ENCODE data around the gene CAB39. TPM values are rescaled to one million over a fixed set of nuclear protein-coding genes. Genes with fewer than 3 reads are reported as not detected.

CAB39 gene
- total and polyA plus RNA-seq, 2 experiments from 2014 or later = 18.7 to 67.5 TPM

- no peak for TF ChIP-seq ZNF331 (CRISPR knock-in tag; IDR thresholded peaks at IDR 0.05; ENCODE audit: low read depth)
- TF ChIP-seq NANOG (IDR thresholded peaks at IDR 0.05; ENCODE audit: borderline replicate concordance) = no peak
- TF ChIP-seq STAT1 (IDR thresholded peaks at IDR 0.05; ENCODE audit: unreplicated experiment) = no peak
Observed at GRCh38 chr2:230821261-230821990, 108.8 kb downstream of the CAB39 start (continued).

- no peak overlapping the region for H3K4me3 Mint-ChIP-seq
- H3F3A ChIP-seq (replicated peaks; ENCODE audit: low read depth) = peaks cover 4% of the 10 kb centered on the region; the same call in 1 of the 2 replicates
- peaks cover 8% of the 10 kb centered on the region for H3K4me1 Mint-ChIP-seq
- no peak overlapping the region for H3K27ac Mint-ChIP-seq
- H3K9me2 ChIP-seq (ENCODE audit: insufficient read depth) = no peaks in the 10 kb centered on the region
- no peaks in the 10 kb centered on the region for H4K20me1 ChIP-seq (replicated peaks; ENCODE audit: insufficient read depth)
- peaks cover 6% of the 10 kb centered on the region for H3K27me3 ChIP-seq (ENCODE audit: insufficient read depth)
- no peak overlapping the region for H3K4me2 ChIP-seq
- no peak for DNase-seq (ENCODE audit: low spot score)
- no peak overlapping the region for H3K27ac ChIP-seq (ENCODE audit: low read depth)
- H3K27me3 Mint-ChIP-seq (ENCODE audit: insufficient read depth, low read depth, poor library complexity) = peaks cover 6% of the 10 kb centered on the region
- H2AFZ ChIP-seq = no peak overlapping the region
- no peaks in the 10 kb centered on the region for H3K79me2 ChIP-seq (replicated peaks; ENCODE audit: insufficient read depth)
- H3K4me1 ChIP-seq (ENCODE audit: insufficient read depth) = peaks cover 4% of the 10 kb centered on the region; the same call in 1 of the 2 replicates
- peaks cover 13% of the 10 kb centered on the region for H3K36me3 Mint-ChIP-seq (ENCODE audit: low read depth)
- no peaks in the 10 kb centered on the region; the same call in 2 of the 3 replicates for H3K9me3 Mint-ChIP-seq
- no peak for ATAC-seq
- H3K36me3 ChIP-seq (ENCODE audit: insufficient read depth) = peaks cover 19% of the 10 kb centered on the region
- no peak overlapping the region for H3K4me3 ChIP-seq
- TF ChIP-seq CTCF (conservative IDR thresholded peaks at IDR 0.05; ENCODE audit: low read depth in 2 of 2) (no peak), CREB1 (CRISPR knock-in tag; IDR thresholded peaks at IDR 0.05; ENCODE audit: low read depth) (no peak), POLR2AphosphoS5 (IDR thresholded peaks at IDR 0.05; ENCODE audit: low read depth) (no peak), REST (IDR thresholded peaks at IDR 0.05; ENCODE audit: unreplicated experiment) (no peak), ETS1 (IDR thresholded peaks at IDR 0.05) (no peak), STAT1 (IDR thresholded peaks at IDR 0.05; ENCODE audit: unreplicated experiment) (no peak), JUNB (IDR thresholded peaks at IDR 0.05; ENCODE audit: unreplicated experiment) (no peak), ZNF331 (CRISPR knock-in tag; IDR thresholded peaks at IDR 0.05; ENCODE audit: low read depth) (no peak), ZNF462 (CRISPR knock-in tag; IDR thresholded peaks at IDR 0.05) (no peak), ZNF114 (CRISPR knock-in tag; IDR thresholded peaks at IDR 0.05) (no peak)
Observed at GRCh38 chr2:230821991-230822520, 109.4 kb downstream of the CAB39 start.
